Bronchial epithelial cell (primary cell): ENCODE data around the gene GALNT18. TPM values are rescaled to one million over a fixed set of nuclear protein-coding genes. Genes with fewer than 3 reads are reported as not detected.

ENCODE experiments used
- DNase-seq: peaks from one replicate; pipeline ENCODE4 v3.0.0-alpha.2; 2010; ENCODE audit warnings: low read depth
- FAIRE-seq: peaks from 2 replicates; lab custom pipeline; 2011; peaks lifted over from hg19 to GRCh38; lab: Jason Lieb, UNC
- H3K27me3 ChIP-seq: 2 replicates; pipeline ENCODE4 v1.5.1; 2011; ENCODE audit warnings: low read length; ENCODE audit not compliant: control insufficient read depth, insufficient read depth
- H3K36me3 ChIP-seq: 2 replicates; pipeline ENCODE4 v1.5.1; 2011; ENCODE audit warnings: low read length; ENCODE audit not compliant: control insufficient read depth, insufficient read depth
- H3K4me3 ChIP-seq: 2 replicates; pipeline ENCODE4 v1.5.1; 2011; ENCODE audit warnings: mild to moderate bottlenecking, low read depth, low read length, control low read depth
- CTCF ChIP-seq: IDR thresholded peaks from 2 replicates; pipeline ENCODE4 v1.5.1; 2011; ENCODE audit warnings: mild to moderate bottlenecking, moderate library complexity, low read length, control low read depth, inconsistent platforms; ENCODE audit not compliant: insufficient read depth, severe bottlenecking
- total RNA-seq: library from RNA; depleted of rRNA; stranded (reverse); fragments of >200 nt; gene quantifications from 2 replicates; pipeline ENCODE4 v1.2.1, GENCODE V29; 2014

The GALNT18 gene
- total RNA-seq, 1 donor from 2014 or later, result 26.1 TPM

DNA sequence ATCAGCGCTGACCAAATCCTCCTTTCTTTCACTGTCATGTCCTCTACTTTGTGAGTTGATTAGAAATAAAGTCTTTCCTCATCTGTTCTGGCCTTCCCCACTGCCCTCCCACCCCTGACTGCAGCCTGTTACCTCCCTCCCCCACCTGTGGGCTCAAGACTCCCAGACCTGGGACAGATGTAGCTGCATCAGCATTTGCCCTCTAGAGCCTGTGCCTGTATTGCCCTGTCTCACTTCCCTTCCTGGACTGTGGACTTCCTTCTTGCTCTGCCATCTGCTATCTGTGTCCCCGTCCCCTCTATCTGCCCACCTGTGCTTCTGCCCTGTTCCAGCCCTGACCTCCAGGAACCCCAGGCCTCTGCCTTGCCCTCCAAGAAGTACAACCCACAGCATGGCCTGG is 122.5 kb downstream of the GALNT18 start:
- peak; percentile 64 for FAIRE-seq
- Histone ChIP-seq H3K36me3 (no peaks in the 10 kb centered on the region), H3K4me3 (no peak overlapping the region), H3K27me3 (no peaks in the 10 kb centered on the region)
- no peak for DNase-seq
- no peak for TF ChIP-seq CTCF

GRCh38 chr11:11498195-11498594 is 123.6 kb downstream of the GALNT18 start:
- no peak for DNase-seq
- Histone ChIP-seq H3K4me3 (no peak overlapping the region), H3K27me3 (no peaks in the 10 kb centered on the region), H3K36me3 (no peaks in the 10 kb centered on the region)
- FAIRE-seq, result no peak
- no peak for TF ChIP-seq CTCF

- no peak for DNase-seq
- Histone ChIP-seq H3K36me3 (no peaks in the 10 kb centered on the region), H3K27me3 (no peaks in the 10 kb centered on the region), H3K4me3 (no peak overlapping the region)
- TF ChIP-seq CTCF, result no peak
- no peak for FAIRE-seq
Measured at GRCh38 chr11:11496879-11497278, 124.9 kb downstream of the GALNT18 start.

DNA sequence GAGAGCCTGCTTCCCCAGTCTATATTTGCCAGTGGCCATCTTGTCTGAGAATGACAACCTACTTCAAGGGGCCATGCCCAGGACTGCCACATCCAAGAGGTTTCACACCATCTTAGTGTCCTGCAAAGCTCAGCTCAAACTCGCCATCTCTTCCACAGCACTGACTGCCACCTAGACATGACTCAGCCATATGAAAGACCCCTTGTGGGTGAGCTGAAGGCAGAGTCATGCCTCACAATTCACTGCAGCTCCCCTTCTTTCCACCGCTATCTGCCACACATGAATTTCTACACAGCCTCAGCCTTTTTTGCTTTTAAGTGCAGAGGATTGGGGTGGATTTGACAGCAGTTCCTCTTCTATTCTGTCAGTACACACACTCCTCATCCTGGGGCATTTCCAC is 127.5 kb downstream of the GALNT18 start:
- DNase-seq (no peak), FAIRE-seq (peak; percentile 28)
- no peaks in the 10 kb centered on the region for H3K27me3 ChIP-seq
- H3K36me3 ChIP-seq, result no peaks in the 10 kb centered on the region
- H3K4me3 ChIP-seq, result no peak overlapping the region
- no peak for TF ChIP-seq CTCF

GRCh38 chr11:11493698-11494097 is 128.1 kb downstream of the GALNT18 start:
- DNase-seq (no peak), FAIRE-seq (no peak)
- no peaks in the 10 kb centered on the region for H3K27me3 ChIP-seq
- H3K36me3 ChIP-seq, result no peaks in the 10 kb centered on the region
- TF ChIP-seq CTCF, result no peak
- no peak overlapping the region for H3K4me3 ChIP-seq

GRCh38 chr11:11491589-11491988 is 130.2 kb downstream of the GALNT18 start:
- FAIRE-seq, result no peak
- TF ChIP-seq CTCF, result no peak
- H3K27me3 ChIP-seq, result no peaks in the 10 kb centered on the region

More at GRCh38 chr11:11491589-11491988, 130.2 kb downstream of the GALNT18 start:
- no peak overlapping the region for H3K4me3 ChIP-seq
- no peaks in the 10 kb centered on the region for H3K36me3 ChIP-seq
- DNase-seq, result no peak
